GM12875 (cell line): ENCODE data around the gene ARHGAP27.
A peak's percentile ranks its signal among the peaks of the same experiment; 100 is the strongest.
"Not testable (repeated sequence)": the region's sequence is repeated elsewhere in the genome, so short reads cannot be mapped to it uniquely, and the experiment has no call there.

Experiments used
- H3K4me3 ChIP-seq: one replicate; pipeline ENCODE4 v1.5.1; 2011; ENCODE audit warnings: low read depth, low read length, control low read depth
- TF ChIP-seq, protein P1 (sequence below): IDR thresholded peaks from 2 replicates; pipeline ENCODE4 v1.5.1; 2011; ENCODE audit warnings: low read depth, mild to moderate bottlenecking, control low read depth, inconsistent platforms, low read length, moderate library complexity, borderline replicate concordance; ENCODE audit not compliant: insufficient read depth

The ARHGAP27 gene, protein sequence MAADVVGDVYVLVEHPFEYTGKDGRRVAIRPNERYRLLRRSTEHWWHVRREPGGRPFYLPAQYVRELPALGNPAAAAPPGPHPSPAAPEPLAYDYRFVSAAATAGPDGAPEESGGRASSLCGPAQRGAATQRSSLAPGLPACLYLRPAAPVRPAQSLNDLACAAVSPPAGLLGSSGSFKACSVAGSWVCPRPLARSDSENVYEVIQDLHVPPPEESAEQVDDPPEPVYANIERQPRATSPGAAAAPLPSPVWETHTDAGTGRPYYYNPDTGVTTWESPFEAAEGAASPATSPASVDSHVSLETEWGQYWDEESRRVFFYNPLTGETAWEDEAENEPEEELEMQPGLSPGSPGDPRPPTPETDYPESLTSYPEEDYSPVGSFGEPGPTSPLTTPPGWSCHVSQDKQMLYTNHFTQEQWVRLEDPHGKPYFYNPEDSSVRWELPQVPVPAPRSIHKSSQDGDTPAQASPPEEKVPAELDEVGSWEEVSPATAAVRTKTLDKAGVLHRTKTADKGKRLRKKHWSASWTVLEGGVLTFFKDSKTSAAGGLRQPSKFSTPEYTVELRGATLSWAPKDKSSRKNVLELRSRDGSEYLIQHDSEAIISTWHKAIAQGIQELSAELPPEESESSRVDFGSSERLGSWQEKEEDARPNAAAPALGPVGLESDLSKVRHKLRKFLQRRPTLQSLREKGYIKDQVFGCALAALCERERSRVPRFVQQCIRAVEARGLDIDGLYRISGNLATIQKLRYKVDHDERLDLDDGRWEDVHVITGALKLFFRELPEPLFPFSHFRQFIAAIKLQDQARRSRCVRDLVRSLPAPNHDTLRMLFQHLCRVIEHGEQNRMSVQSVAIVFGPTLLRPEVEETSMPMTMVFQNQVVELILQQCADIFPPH

DNA sequence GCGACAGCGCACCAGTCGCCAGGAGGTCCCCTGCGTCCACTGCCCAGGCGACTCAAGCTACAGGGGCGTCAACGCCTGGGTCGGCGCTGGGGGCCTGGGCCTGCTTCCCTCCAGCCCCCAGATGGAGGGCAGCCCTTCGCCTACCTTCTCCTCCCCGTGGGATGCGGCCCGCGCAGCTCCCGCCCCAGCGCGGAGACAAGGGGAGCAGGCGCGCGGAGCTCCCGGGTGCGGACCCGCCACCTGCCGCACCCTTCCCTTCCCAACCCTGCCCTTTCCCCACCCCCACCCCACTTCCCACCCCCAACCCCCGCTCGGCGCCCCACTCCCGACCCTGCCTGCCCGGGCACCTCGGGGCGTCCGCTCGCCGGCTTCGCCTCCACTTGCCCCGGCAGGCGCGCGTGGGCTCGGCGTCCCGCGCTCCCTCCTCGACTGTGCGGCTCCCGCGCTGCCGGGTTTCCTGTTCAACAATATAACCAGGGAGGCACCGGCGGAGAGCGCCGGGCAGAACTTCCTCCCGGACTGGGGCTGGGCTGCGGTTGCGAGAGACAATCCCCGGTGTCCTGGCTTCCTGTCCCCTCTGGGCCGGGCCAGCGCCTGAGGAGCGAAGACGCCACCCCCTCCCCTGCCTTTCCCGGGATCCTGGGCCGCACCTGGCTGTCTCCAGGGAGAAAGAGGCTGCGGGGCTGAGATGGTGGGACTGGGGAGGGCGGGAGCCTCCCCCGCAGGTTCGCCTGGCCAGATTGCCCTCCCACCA is at the start of gene ARHGAP27:
ARHGAP27 (minus strand) TSS at position 466 of the 754 bp plus-strand sequence. CDS start 2,591 bp downstream, outside the sequence.
- H3K4me3 ChIP-seq = peak within 1 kb of the TSS; percentile 70
- TF ChIP-seq, protein P1, sequence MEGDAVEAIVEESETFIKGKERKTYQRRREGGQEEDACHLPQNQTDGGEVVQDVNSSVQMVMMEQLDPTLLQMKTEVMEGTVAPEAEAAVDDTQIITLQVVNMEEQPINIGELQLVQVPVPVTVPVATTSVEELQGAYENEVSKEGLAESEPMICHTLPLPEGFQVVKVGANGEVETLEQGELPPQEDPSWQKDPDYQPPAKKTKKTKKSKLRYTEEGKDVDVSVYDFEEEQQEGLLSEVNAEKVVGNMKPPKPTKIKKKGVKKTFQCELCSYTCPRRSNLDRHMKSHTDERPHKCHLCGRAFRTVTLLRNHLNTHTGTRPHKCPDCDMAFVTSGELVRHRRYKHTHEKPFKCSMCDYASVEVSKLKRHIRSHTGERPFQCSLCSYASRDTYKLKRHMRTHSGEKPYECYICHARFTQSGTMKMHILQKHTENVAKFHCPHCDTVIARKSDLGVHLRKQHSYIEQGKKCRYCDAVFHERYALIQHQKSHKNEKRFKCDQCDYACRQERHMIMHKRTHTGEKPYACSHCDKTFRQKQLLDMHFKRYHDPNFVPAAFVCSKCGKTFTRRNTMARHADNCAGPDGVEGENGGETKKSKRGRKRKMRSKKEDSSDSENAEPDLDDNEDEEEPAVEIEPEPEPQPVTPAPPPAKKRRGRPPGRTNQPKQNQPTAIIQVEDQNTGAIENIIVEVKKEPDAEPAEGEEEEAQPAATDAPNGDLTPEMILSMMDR = no peak

DNA sequence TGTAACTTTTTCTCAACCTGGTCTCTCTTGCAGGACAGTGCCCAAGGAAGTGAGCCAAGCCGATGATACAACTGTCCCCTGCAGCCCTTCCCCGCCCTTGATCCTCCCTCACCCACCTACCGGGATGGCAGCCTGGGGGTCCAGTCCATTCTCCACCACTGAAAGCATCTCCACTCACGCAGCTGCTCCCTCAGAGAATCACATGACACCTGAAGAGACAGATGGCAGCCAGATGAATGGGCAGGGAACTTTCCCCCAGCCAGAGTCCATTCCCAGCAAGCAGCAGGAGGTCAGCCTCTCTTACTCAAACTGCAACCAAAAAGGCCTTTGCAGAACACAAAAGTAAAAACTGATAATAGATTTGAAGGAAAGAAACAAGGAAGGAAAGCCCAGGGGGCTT is 49.6 kb upstream of the ARHGAP27 start:
- H3K4me3 ChIP-seq = not testable (repeated sequence)

DNA sequence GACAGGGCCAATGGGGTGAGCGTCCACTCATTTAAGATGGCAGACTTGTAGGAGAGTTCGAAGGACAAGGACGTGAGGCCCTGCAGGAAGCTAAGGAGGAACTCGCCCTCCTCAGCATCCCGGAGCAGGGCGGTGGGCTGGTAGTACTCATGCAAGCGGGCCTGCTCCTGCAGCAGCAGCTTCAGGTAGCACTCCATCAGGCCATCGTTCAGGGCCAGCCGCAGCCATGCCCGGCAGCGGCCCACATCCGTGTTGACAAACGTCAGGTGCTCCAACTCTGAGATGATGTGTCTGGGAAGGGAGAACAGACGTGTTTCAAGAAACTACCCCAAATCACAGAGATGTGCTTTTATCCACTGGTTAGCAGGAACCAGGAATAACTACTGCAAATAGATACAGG is 42.8 kb upstream of the ARHGAP27 start:
- not testable (repeated sequence) for H3K4me3 ChIP-seq

DNA sequence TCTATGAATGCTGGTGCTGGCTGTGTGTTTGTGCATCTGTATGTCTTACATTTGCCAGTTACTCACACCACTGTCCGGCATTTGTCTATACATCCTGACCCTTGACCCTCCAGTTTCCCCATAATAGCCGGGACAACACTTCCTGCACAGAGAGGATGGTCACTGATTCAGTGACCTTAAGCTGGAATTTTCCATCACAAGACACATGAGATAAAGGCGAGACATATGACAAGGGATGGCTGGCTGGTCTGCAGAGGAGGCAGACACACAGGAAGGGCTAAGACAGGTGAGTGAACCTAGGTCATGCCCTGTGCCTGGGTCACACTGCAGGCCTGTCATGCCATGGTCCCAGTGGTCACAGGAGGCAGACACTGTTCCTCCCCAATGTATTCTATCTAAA is 39.6 kb upstream of the ARHGAP27 start:
- H3K4me3 ChIP-seq = not testable (repeated sequence)

DNA sequence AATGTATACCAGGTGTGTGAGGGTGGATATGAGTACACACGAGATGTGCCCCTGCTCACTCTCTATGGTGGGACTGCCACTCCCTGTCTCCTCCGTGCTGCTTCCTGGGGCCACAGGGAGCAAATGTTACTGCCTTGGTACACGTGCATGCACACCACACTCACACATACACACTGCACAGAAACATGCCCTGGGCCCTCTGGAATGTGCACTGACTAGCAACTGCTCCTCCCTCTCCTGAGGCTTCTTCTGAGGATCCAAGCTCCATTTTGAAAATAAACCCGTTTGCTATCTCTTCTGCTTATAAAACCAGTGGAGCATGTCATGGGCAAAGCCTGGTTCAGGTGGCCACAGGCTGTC is 36.5 kb upstream of the ARHGAP27 start:
- H3K4me3 ChIP-seq = not testable (repeated sequence)

DNA sequence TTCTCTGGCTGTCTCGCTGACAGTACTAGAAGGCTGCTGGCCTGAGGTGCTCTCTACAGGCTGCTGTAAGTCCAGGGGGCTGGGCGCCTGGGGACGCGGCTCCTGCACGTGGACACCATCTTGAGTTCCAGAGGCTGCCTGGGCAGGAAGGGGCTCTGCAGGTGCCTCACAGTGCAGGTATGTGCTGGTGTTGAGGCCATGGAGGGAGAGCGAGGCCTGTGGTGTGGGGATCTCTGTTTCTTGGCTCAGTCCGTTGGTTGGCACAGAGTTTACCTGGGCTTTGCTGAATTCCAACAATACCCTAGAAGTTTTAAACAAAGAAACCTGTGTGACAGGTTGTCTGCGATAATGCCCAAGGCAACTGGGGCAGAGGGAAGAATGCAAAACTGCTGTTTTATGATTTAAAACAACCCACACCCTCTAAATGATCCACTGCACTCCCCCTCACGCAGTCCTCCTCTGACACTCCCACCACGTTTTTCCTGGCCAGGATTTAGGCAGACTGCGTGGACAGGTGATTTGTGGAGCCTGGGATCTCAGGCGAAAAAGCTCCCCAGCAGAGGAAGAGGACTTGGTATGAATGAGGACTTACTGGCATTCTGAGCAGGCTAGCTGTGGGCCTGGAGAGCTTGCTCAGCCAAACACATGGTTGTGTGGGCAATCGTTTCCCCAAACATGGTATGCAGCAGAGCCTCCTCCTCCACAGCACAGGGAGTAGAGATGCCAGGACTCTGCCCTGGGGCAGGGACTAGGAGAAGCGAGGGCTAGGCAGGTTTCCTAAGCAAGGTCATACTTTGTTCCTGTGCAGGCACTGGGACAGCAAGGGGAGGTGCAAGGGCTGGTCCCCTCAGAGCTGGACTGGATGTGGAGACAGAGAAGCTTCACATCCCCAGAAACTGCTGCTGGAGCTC is 35.9 kb upstream of the ARHGAP27 start:
- H3K4me3 ChIP-seq = not testable (repeated sequence)

DNA sequence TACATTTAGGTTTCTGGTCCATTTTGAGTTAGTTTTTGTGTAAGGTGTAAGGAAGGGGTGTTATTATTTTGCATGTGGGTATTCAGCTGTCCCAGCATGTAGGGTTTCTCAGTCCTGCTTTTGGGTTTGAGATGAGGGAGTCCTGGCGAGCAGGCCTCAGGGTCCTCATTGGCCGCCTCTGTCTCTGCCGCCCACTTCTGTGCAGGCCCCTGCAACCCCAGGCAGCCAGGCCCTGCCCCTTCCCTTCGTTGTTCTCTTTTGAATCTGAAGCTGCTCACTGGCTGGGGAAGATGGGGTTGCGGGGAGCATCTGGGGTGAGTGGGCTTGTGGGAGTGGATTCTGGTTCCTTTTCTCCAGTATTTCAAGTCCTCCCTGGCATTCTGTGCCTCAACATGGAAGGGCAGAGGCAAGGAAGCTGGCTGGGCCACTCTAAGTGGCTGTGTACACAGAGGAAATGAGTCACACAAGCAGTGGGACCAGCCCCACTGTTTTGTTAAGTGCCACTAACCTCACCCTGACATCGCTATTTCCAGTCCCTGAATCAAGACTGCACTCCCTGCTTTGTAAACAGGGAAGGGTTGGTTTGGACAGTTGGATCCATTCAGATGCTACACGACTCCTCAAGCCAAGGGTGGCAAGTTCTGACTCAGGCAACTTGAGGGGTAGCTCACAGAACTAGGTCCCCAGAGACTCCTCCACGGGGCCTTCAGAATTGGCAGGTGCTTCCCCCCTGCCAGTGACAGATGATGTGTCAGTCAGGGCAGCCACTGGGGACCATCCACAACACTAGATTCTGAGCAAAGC is 29.1 kb upstream of the ARHGAP27 start:
- not testable (repeated sequence) for H3K4me3 ChIP-seq

DNA sequence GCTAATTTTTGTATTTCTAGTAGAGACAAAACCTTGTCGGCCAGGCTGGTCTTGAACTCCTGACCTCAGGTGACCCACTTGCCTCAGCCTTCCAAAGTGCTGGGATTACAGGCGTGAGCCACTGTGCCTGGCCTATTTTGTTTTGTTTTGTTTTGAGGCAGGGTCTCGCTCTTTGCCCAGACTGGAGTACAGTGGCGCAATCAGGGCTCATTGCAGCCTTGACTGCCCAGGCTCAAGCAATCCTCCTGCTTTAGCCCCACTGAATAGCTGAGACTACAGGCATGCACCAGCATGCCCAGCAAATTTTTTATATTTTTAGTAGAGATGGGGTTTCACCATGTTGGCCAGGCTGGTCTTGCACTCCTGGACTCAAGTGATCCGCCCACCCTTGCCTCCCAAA is 27.8 kb upstream of the ARHGAP27 start:
- not testable (repeated sequence) for H3K4me3 ChIP-seq

DNA sequence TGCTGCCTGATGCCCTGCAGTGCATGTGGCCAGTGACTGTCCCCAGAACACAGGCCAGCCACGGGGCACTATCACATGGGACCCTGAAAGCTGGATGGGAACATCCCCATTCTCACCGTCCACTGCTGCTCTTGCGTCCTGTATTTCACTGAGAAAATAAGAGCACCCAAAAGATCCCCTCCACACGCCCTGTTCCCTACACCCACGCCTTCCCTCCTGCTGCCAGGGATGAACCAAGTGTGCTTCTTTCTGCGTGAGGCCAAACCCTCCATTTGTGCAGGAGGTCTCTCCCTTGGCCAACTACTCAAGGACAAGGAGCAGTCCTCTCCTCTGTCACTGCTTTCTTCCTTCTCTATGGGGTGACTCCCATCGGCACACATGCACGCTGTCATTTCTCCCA is 21.7 kb upstream of the ARHGAP27 start:
- not testable (repeated sequence) for H3K4me3 ChIP-seq

DNA sequence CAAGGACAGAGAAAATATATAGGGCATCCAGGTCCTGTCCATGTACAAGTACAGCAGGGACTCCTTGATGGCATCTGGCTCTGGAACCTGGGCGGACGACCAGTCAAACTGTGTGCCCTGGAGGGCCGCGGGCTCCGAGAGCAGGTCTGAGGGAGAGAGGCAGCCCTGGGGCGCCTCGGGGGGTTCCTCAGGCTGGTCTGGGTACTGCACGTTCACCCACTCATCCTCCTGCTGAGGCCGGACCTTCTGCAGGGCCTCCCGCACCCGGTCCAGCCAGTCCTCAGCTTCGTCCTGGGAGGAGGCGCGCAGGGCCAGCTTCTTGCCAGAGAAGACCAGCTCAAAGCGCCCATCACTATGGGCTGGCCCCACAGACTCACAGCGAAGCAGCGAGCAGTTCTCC is 21.1 kb upstream of the ARHGAP27 start:
- TF ChIP-seq, protein P1 = 0 out of 2 replicates have a peak, but pooled peaks have one; percentile 3
- H3K4me3 ChIP-seq = not testable (repeated sequence)

DNA sequence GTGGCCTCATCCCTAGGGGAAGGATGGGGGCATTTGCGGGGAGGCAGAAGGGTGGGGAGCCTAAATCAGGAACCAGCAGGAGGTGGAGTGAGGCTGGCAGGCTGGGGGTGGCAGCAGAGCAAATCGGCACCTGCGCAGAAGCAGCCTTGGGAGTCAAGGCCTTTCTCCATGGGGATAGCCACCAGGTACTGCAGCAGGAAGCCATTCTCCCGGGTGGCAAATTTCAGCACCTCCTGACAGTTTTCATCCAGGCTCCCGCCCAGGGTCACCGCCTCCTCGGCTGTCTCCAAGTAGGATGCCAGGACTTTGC is 20.5 kb upstream of the ARHGAP27 start:
- H3K4me3 ChIP-seq = not testable (repeated sequence)

DNA sequence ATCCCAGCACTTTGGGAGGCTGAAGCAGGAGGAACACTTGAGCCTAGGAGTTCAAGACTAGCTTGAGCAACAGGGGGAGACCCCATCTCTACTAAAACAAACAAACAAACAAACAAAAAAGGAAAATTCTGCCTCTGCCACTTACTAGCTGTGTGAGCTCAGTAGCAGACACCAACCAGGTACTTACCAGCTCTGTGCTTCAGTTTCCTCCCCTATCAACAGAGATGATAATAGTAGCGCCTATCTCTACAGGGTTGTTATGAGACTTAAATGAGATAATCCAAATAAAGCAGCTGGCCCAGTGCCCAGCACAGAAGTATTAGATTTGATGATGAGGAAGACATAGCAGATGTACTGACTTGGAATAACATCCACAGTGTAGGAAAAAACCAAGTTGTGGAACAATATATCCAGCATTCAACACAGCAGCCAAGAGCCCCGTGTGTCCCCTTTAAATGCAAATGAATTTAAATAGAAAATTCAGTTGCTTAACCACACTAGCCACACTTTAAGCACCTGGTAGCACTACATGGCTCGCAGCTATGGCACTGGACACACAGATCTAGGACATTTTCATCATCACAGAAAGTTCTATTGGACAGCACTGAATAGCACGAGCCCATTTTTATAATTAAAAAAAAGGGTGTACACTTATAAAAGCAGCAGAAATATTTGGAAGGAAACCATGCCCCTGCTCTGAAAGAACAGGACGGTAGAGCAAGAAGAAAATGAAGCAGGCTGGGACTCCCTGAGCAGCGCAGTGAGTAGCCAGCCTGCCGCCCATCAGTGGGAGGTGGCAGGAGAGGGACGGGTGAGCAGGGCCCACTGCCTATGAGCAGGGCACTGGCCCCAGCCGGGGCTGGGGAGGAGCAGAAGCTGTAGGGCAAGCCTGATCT is 19.9 kb upstream of the ARHGAP27 start:
- not testable (repeated sequence) for H3K4me3 ChIP-seq

DNA sequence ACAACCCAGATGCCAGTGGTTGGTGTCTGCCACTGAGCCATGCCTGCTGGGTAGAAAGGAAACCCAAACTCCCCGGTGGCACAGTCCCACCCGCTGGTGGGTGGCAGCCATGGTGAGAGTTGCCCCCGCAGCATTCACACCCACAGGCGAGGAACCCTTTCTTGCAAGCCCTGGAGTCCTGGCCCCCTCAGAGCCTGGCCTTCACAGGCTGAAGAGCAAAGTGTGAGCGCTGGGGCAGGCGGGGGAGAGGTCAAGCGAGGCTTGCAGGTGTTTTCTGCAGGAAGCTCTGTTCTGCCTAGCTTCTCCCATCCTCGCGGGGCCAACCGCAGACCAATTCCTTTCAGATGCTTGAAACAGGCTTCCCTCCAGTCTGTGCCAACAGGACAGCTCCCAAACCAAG is 19.0 kb upstream of the ARHGAP27 start:
- not testable (repeated sequence) for H3K4me3 ChIP-seq
